ENCODE measurements around the gene NKD2. TPM values are rescaled to one million over a fixed set of nuclear protein-coding genes. Genes with fewer than 3 reads are reported as not detected.

NKD2 gene
- total and polyA plus RNA-seq, 2 experiments from 2014 or later, result 9.0 to 11.9 TPM

GRCh38 chr5:1078851-1079250, 70.2 kb downstream of the NKD2 start (continued):
- TF ChIP-seq, protein P1, sequence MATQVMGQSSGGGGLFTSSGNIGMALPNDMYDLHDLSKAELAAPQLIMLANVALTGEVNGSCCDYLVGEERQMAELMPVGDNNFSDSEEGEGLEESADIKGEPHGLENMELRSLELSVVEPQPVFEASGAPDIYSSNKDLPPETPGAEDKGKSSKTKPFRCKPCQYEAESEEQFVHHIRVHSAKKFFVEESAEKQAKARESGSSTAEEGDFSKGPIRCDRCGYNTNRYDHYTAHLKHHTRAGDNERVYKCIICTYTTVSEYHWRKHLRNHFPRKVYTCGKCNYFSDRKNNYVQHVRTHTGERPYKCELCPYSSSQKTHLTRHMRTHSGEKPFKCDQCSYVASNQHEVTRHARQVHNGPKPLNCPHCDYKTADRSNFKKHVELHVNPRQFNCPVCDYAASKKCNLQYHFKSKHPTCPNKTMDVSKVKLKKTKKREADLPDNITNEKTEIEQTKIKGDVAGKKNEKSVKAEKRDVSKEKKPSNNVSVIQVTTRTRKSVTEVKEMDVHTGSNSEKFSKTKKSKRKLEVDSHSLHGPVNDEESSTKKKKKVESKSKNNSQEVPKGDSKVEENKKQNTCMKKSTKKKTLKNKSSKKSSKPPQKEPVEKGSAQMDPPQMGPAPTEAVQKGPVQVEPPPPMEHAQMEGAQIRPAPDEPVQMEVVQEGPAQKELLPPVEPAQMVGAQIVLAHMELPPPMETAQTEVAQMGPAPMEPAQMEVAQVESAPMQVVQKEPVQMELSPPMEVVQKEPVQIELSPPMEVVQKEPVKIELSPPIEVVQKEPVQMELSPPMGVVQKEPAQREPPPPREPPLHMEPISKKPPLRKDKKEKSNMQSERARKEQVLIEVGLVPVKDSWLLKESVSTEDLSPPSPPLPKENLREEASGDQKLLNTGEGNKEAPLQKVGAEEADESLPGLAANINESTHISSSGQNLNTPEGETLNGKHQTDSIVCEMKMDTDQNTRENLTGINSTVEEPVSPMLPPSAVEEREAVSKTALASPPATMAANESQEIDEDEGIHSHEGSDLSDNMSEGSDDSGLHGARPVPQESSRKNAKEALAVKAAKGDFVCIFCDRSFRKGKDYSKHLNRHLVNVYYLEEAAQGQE (IDR thresholded peaks at IDR 0.05; ENCODE audit: unreplicated experiment), result no peak
- no peak for TF ChIP-seq NANOG (IDR thresholded peaks at IDR 0.05; ENCODE audit: borderline replicate concordance)

DNA sequence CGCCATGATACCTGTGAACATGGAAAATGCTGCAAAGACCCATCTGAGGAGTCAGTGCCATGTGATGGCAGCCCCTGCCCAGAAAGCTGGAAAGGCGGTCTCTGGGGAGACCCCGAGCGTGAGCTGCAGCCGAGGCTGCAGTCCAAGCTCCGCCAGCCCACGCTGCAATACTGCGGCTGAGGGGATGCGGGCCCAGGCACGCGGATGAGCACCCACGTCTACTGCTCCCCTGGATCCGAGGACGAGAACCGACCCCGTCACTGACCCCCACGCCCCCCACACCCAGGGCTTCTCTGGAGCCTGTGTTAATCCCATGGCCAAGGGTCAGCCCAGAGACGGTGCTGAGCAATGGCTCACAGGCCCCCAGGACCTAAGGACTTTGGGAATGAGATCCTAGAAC, 70.9 kb downstream of the NKD2 start:
- H3K36me3 ChIP-seq (ENCODE audit: insufficient read depth), result no peaks in the 10 kb centered on the region
- H3K36me3 Mint-ChIP-seq (ENCODE audit: low read depth), result peaks cover 13% of the 10 kb centered on the region

More for the DNA sequence above, 70.9 kb downstream of the NKD2 start:
- Histone ChIP-seq H3K9me2 (ENCODE audit: insufficient read depth) (no peaks in the 10 kb centered on the region), H4K20me1 (replicated peaks; ENCODE audit: insufficient read depth) (no peaks in the 10 kb centered on the region), H3F3A (replicated peaks; ENCODE audit: low read depth) (no peaks in the 10 kb centered on the region), H2AFZ (no peak overlapping the region), H3K4me1 (ENCODE audit: insufficient read depth) (no peaks in the 10 kb centered on the region), H3K27me3 (ENCODE audit: insufficient read depth) (no peaks in the 10 kb centered on the region), H3K79me2 (replicated peaks; ENCODE audit: insufficient read depth) (no peaks in the 10 kb centered on the region), H3K4me3 (no peak overlapping the region), H3K27ac (ENCODE audit: low read depth) (no peak overlapping the region), H3K4me2 (no peak overlapping the region)
- no peak overlapping the region for H3K27ac Mint-ChIP-seq
- H3K4me3 Mint-ChIP-seq, result no peak overlapping the region
- H3K27me3 Mint-ChIP-seq (ENCODE audit: insufficient read depth, low read depth, poor library complexity), result peaks cover 8% of the 10 kb centered on the region
- no peak for ATAC-seq
- TF ChIP-seq ZNF331 (CRISPR knock-in tag; IDR thresholded peaks at IDR 0.05; ENCODE audit: low read depth), result no peak
- TF ChIP-seq, protein P1 (IDR thresholded peaks at IDR 0.05; ENCODE audit: unreplicated experiment), result no peak
- no peak for TF ChIP-seq CREB1 (CRISPR knock-in tag; IDR thresholded peaks at IDR 0.05; ENCODE audit: low read depth)
- TF ChIP-seq, protein P2, sequence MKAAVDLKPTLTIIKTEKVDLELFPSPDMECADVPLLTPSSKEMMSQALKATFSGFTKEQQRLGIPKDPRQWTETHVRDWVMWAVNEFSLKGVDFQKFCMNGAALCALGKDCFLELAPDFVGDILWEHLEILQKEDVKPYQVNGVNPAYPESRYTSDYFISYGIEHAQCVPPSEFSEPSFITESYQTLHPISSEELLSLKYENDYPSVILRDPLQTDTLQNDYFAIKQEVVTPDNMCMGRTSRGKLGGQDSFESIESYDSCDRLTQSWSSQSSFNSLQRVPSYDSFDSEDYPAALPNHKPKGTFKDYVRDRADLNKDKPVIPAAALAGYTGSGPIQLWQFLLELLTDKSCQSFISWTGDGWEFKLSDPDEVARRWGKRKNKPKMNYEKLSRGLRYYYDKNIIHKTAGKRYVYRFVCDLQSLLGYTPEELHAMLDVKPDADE (IDR thresholded peaks at IDR 0.05), result no peak
- TF ChIP-seq EZH2 (IDR thresholded peaks at IDR 0.05; ENCODE audit: low read depth, unreplicated experiment), result no peak
- no peaks in the 10 kb centered on the region; the same call in 2 of the 3 replicates for H3K4me1 Mint-ChIP-seq
- H3K9me3 Mint-ChIP-seq, result no peaks in the 10 kb centered on the region
- DNase-seq (ENCODE audit: low spot score), result no peak

Data from GM23338 (cell line).